H9 (cell line): Measurements from ENCODE around the gene SLC36A4. TPM values are rescaled to one million over a fixed set of nuclear protein-coding genes. Genes with fewer than 3 reads are reported as not detected.
A peak's percentile ranks its signal among the peaks of the same experiment; 100 is the strongest.

ENCODE experiments used
- DNase-seq: peaks from one replicate; pipeline ENCODE4 v3.0.0-alpha.2; 2017
- H2AFZ ChIP-seq: one replicate; pipeline ENCODE4 v1.6.1; 2013; ENCODE audit warnings: mild to moderate bottlenecking, low read length, control low read depth, moderate library complexity
- H2AK5ac ChIP-seq: 2 replicates; pipeline ENCODE4 v1.6.1; 2013; ENCODE audit warnings: low read length, control low read depth, mixed read lengths; ENCODE audit not compliant: insufficient read length
- H2BK120ac ChIP-seq: one replicate; pipeline ENCODE4 v1.6.1; 2013; ENCODE audit warnings: low read depth, mild to moderate bottlenecking, low read length, control low read depth, inconsistent platforms; ENCODE audit not compliant: poor library complexity, severe bottlenecking
- H2BK12ac ChIP-seq: 2 replicates; pipeline ENCODE4 v1.6.1; 2013; ENCODE audit warnings: low read length, control low read depth, mixed read lengths, low read depth; ENCODE audit not compliant: insufficient read length
- H2BK15ac ChIP-seq: 2 replicates; pipeline ENCODE4 v1.6.1; 2013; ENCODE audit warnings: low read depth, low read length, control low read depth
- H2BK20ac ChIP-seq: one replicate; pipeline ENCODE4 v1.6.1; 2013; ENCODE audit warnings: low read depth, mild to moderate bottlenecking, low read length, control low read depth, inconsistent platforms; ENCODE audit not compliant: poor library complexity, severe bottlenecking
- H2BK5ac ChIP-seq: 2 replicates; pipeline ENCODE4 v1.6.1; 2013; ENCODE audit warnings: low read length, control low read depth, mixed read lengths; ENCODE audit not compliant: insufficient read length
- H3K14ac ChIP-seq: 2 replicates; pipeline ENCODE4 v1.6.1; 2013; ENCODE audit warnings: low read length, control low read depth; ENCODE audit not compliant: insufficient read depth
- H3K18ac ChIP-seq: 2 replicates; pipeline ENCODE4 v1.6.1; 2013; ENCODE audit warnings: low read depth, mild to moderate bottlenecking, mixed read lengths, low read length, control low read depth; ENCODE audit not compliant: insufficient read length
- H3K23ac ChIP-seq: 2 replicates; pipeline ENCODE4 v1.6.1; 2013; ENCODE audit warnings: low read length, control low read depth, mixed read lengths, low read depth; ENCODE audit not compliant: insufficient read length
- H3K23me2 ChIP-seq: 2 replicates; pipeline ENCODE4 v1.6.1; 2013; ENCODE audit warnings: low read depth, mild to moderate bottlenecking, mixed read lengths, low read length, control low read depth; ENCODE audit not compliant: insufficient read length, poor library complexity, severe bottlenecking
- H3K27ac ChIP-seq: 2 replicates; pipeline ENCODE4 v1.5.1; 2013; ENCODE audit warnings: low read length, control low read depth, mixed read lengths, low read depth; ENCODE audit not compliant: insufficient read length
- H3K27me3 ChIP-seq: 2 replicates; pipeline ENCODE4 v1.6.1; 2013; ENCODE audit warnings: low read length, control low read depth, inconsistent platforms; ENCODE audit not compliant: insufficient read depth
- H3K4ac ChIP-seq: 2 replicates; pipeline ENCODE4 v1.6.1; 2013; ENCODE audit warnings: low read depth, mild to moderate bottlenecking, control low read depth, inconsistent platforms, low read length, moderate library complexity
- H3K4me1 ChIP-seq: 2 replicates; pipeline ENCODE4 v1.6.1; 2013; ENCODE audit warnings: low read length, control low read depth, inconsistent platforms; ENCODE audit not compliant: insufficient read depth
- H3K4me2 ChIP-seq: 2 replicates; pipeline ENCODE4 v1.6.1; 2013; ENCODE audit warnings: low read length, control low read depth, mixed read lengths; ENCODE audit not compliant: insufficient read length, insufficient read depth
- H3K56ac ChIP-seq: 2 replicates; pipeline ENCODE4 v1.6.1; 2013; ENCODE audit warnings: low read depth, mild to moderate bottlenecking, mixed read lengths, low read length, control low read depth; ENCODE audit not compliant: insufficient read length
- H3K79me1 ChIP-seq: 2 replicates; pipeline ENCODE4 v1.6.1; 2013; ENCODE audit warnings: low read depth, mild to moderate bottlenecking, moderate library complexity, low read length, control low read depth, inconsistent platforms; ENCODE audit not compliant: insufficient read depth, poor library complexity, severe bottlenecking
- H3K79me2 ChIP-seq: 2 replicates; pipeline ENCODE4 v1.6.1; 2013; ENCODE audit warnings: low read length, control low read depth, inconsistent platforms; ENCODE audit not compliant: insufficient read depth
- H3K9ac ChIP-seq: 2 replicates; pipeline ENCODE4 v1.6.1; 2013; ENCODE audit warnings: low read length, control low read depth, mixed read lengths; ENCODE audit not compliant: insufficient read length; ENCODE audit errors: extremely low read depth
- H3K9me3 ChIP-seq: one replicate; pipeline ENCODE4 v1.6.1; 2013; ENCODE audit warnings: low read depth, low read length, inconsistent platforms; ENCODE audit not compliant: control insufficient read depth
- H3T11ph ChIP-seq: one replicate; pipeline ENCODE4 v1.6.1; 2013; ENCODE audit warnings: mild to moderate bottlenecking, low read length, control low read depth, inconsistent platforms
- H4K20me1 ChIP-seq: one replicate; pipeline ENCODE4 v1.6.1; 2013; ENCODE audit not compliant: control insufficient read depth, insufficient read length, insufficient read depth
- H4K5ac ChIP-seq: 2 replicates; pipeline ENCODE4 v1.6.1; 2013; ENCODE audit warnings: low read depth, mild to moderate bottlenecking, mixed read lengths, low read length, control low read depth; ENCODE audit not compliant: insufficient read length
- H4K8ac ChIP-seq: replicated peaks from 2 replicates; pipeline ENCODE4 v1.6.1; 2013; ENCODE audit warnings: low read length, control low read depth, mixed read lengths, low read depth; ENCODE audit not compliant: insufficient read length
- H4K91ac ChIP-seq: 2 replicates; pipeline ENCODE4 v1.6.1; 2013; ENCODE audit warnings: low read depth, mild to moderate bottlenecking, moderate library complexity, mixed read lengths, low read length, control low read depth; ENCODE audit not compliant: insufficient read length
- H3K27ac Mint-ChIP-seq, 3 experiments: 2 replicates in 2 of 3; 3 replicates in 1 of 3; pipeline ENCODE4 v1.8.0; 2020 to 2021; ENCODE audit warnings: mixed read lengths in 3 of 3, mild to moderate bottlenecking in 1 of 3, moderate library complexity in 1 of 3
- H3K27me3 Mint-ChIP-seq: 2 replicates; pipeline ENCODE4 v1.8.0; 2021; ENCODE audit warnings: low read depth, mild to moderate bottlenecking, moderate library complexity, mixed read lengths
- H3K36me3 Mint-ChIP-seq, 3 experiments: 2 replicates in 2 of 3; 3 replicates in 1 of 3; pipeline ENCODE4 v1.8.0; 2020 to 2021; ENCODE audit warnings: low read depth in 3 of 3, mixed read lengths in 3 of 3; ENCODE audit not compliant: insufficient read depth in 1 of 3
- H3K4me1 Mint-ChIP-seq, 2 experiments: 2 replicates each; pipeline ENCODE4 v1.8.0; 2020; ENCODE audit warnings: mixed read lengths in 2 of 2
- H3K4me3 Mint-ChIP-seq, 2 experiments: 2 replicates in 1 of 2; 3 replicates in 1 of 2; pipeline ENCODE4 v1.8.0; 2020 to 2021; ENCODE audit warnings: mild to moderate bottlenecking in 2 of 2, mixed read lengths in 2 of 2, moderate library complexity in 1 of 2
- H3K9me3 Mint-ChIP-seq, 2 experiments: 2 replicates in 1 of 2; 3 replicates in 1 of 2; pipeline ENCODE4 v1.8.0; 2020; ENCODE audit warnings: mild to moderate bottlenecking in 2 of 2, mixed read lengths in 2 of 2, moderate library complexity in 1 of 2
- CTCF ChIP-seq: fragments of 200-600 bp; sonication (generic); conservative IDR thresholded peaks from 3 replicates; pipeline ENCODE4 v1.8.0; 2021; ENCODE audit warnings: antibody characterized with exemption, mild to moderate bottlenecking
- total RNA-seq: library from RNA; stranded (reverse); gene quantifications from 2 replicates; pipeline ENCODE4 v1.2.1, GENCODE V29; 2021

SLC36A4 gene
- total RNA-seq, 1 experiment from 2014 or later, result 33.3 TPM

DNA sequence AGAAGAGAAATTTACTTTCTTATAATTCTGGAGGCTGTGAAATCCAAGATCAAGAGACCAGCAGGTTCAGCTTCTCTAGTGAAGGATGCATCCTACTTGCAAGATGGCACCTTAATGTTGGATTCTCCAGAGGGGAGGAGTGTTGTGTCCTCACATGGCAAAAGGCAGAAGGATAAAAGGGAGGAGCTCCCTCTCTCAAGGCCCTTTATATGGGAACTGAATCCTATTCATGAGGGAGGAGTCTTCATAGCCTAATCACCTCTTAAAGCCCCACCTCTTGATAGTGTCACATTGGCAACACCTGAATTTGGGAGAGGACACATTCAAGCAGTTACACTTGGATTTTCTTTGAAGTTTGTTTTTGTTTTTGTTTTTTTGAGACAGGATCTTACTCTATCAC lies 79.5 kb downstream of the SLC36A4 start:
- Histone ChIP-seq H3K23me2 (no peaks in the 10 kb centered on the region), H2BK20ac (no peak overlapping the region), H3K18ac (no peak overlapping the region), H4K91ac (no peak overlapping the region), H3K4me1 (peaks cover 6% of the 10 kb centered on the region; the same call in 1 of the 2 replicates), H3K14ac (no peak overlapping the region), H3K27ac (no peak overlapping the region), H3T11ph (no peak overlapping the region), H3K4ac (no peak overlapping the region), H3K9me3 (no peaks in the 10 kb centered on the region), H3K27me3 (no peaks in the 10 kb centered on the region), H2BK12ac (no peak overlapping the region), H3K9ac (no peak overlapping the region), H3K56ac (no peak overlapping the region), H3K23ac (no peak overlapping the region), H2AFZ (no peak overlapping the region), H4K20me1 (no peaks in the 10 kb centered on the region), H2AK5ac (no peak overlapping the region), H3K4me2 (peak overlapping the region; percentile 50), H2BK120ac (no peak overlapping the region), H3K79me2 (no peaks in the 10 kb centered on the region), H2BK5ac (no peak overlapping the region), H3K79me1 (no peaks in the 10 kb centered on the region), H4K8ac (no peak overlapping the region), H2BK15ac (no peak overlapping the region), H4K5ac (no peak overlapping the region)
- no peak for DNase-seq
- H3K4me1 Mint-ChIP-seq, result peaks cover 58 to 59% of the 10 kb centered on the region in 2 experiments
- no peak overlapping the region for H3K4me3 Mint-ChIP-seq
- H3K27ac Mint-ChIP-seq, result peak overlapping the region; percentile 52 to 99 (median 90); a peak in 4 of 7 replicates
- H3K9me3 Mint-ChIP-seq, result peaks cover 2 to 5% of the 10 kb centered on the region in 2 experiments; a peak in 4 of 5 replicates
- peaks cover 5 to 15% (median 5%) of the 10 kb centered on the region in 3 experiments; a peak in 5 of 7 replicates for H3K36me3 Mint-ChIP-seq
- H3K27me3 Mint-ChIP-seq, result no peaks in the 10 kb centered on the region
- TF ChIP-seq CTCF, result no peak
